Measurements from ENCODE around the gene MTHFS.
"Not testable (repeated sequence)": the region's sequence is repeated elsewhere in the genome, so short reads cannot be mapped to it uniquely, and the experiment has no call there.

Gene MTHFS

DNA sequence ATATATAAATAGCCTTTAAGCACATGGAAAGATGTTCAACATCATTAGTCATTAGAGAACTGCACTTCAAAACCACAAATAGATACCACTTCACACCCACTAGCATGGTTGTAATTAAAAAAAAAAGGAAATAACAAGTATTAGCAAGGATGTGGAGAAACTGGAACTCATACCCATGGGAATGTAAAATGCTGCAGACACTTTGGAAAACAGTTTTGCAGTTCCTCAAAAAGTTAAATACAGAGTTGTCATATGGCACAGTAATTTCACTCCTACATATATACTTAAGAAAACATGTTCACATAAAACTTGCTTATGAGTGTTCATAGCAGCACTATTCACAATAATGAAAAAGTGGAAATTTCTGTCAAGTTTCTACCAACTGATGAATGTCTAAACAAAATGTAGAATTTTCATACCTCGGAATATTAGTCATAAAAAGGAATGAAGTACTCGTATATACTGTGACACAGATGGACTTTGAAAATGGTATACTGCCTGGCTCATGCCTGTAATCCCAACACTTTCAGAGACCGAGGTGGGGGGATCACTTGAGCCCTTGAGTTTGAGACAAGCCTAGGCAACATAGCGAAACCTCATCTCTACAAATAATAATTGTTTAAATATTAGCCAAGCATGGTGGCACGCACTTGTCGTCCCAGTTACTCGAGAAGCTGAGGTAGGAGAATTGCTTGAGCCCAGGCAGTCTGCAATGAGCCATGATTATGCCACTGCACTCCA lies 46.1 kb upstream of the MTHFS start:
- Histone ChIP-seq H3K79me2 (ENCODE audit: control insufficient read depth, low read length) (no peaks in the 10 kb centered on the region), H3K4me1 (ENCODE audit: control insufficient read depth, low read length) (no peaks in the 10 kb centered on the region), H3K27ac (ENCODE audit: low read depth, low read length) (no peak overlapping the region), H3K4me2 (ENCODE audit: low read length) (no peak overlapping the region), H3F3A (ENCODE audit: control insufficient read depth, insufficient read depth) (no peaks in the 10 kb centered on the region), H4K20me1 (ENCODE audit: control insufficient read depth, insufficient read depth, low read depth, low read length) (no peaks in the 10 kb centered on the region), H3K4me3 (ENCODE audit: low read length) (no peak overlapping the region), H3K27me3 (ENCODE audit: control insufficient read depth, low read length) (peaks cover 28% of the 10 kb centered on the region), H3K9me2 (replicated peaks; ENCODE audit: control insufficient read depth, low read length) (no peaks in the 10 kb centered on the region), H3K36me3 (ENCODE audit: control insufficient read depth, low read length) (no peaks in the 10 kb centered on the region), H3K9me3 (ENCODE audit: control insufficient read depth, insufficient read depth, low read length) (no peaks in the 10 kb centered on the region)
- no peak for TF ChIP-seq EZH2phosphoT487 (IDR thresholded peaks at IDR 0.05; ENCODE audit: borderline replicate concordance, low read length)
- TF ChIP-seq, protein P1, sequence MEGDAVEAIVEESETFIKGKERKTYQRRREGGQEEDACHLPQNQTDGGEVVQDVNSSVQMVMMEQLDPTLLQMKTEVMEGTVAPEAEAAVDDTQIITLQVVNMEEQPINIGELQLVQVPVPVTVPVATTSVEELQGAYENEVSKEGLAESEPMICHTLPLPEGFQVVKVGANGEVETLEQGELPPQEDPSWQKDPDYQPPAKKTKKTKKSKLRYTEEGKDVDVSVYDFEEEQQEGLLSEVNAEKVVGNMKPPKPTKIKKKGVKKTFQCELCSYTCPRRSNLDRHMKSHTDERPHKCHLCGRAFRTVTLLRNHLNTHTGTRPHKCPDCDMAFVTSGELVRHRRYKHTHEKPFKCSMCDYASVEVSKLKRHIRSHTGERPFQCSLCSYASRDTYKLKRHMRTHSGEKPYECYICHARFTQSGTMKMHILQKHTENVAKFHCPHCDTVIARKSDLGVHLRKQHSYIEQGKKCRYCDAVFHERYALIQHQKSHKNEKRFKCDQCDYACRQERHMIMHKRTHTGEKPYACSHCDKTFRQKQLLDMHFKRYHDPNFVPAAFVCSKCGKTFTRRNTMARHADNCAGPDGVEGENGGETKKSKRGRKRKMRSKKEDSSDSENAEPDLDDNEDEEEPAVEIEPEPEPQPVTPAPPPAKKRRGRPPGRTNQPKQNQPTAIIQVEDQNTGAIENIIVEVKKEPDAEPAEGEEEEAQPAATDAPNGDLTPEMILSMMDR (IDR thresholded peaks at IDR 0.05; ENCODE audit: low read depth, low read length, poor library complexity, severe bottlenecking): no peak

DNA sequence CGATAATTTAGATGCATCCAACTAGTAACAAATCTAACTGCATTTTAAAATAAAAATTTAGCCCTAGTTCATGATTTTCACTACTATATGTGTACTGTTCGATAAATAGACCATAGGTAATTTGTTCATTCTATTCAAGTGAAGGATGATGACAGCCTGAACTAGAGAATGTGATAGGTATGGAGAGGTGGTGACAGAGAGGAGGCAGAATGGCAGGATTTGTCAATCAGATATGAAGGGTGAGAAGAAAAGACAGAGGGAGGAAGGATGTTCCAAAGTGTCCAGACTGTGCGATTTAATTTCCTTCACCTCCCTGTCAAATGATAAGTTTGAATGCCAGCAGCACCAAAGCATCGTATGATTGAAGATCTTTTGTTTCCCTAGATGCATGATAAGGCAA lies 42.6 kb upstream of the MTHFS start:
- Histone ChIP-seq H3K79me2 (ENCODE audit: control insufficient read depth, low read length) (no peaks in the 10 kb centered on the region), H3K9me3 (ENCODE audit: control insufficient read depth, insufficient read depth, low read length) (no peaks in the 10 kb centered on the region), H3F3A (ENCODE audit: control insufficient read depth, insufficient read depth) (no peaks in the 10 kb centered on the region), H3K27ac (ENCODE audit: low read depth, low read length) (no peak overlapping the region), H3K9me2 (replicated peaks; ENCODE audit: control insufficient read depth, low read length) (no peaks in the 10 kb centered on the region), H3K4me2 (ENCODE audit: low read length) (no peak overlapping the region), H3K4me1 (ENCODE audit: control insufficient read depth, low read length) (no peaks in the 10 kb centered on the region), H4K20me1 (ENCODE audit: control insufficient read depth, insufficient read depth, low read depth, low read length) (no peaks in the 10 kb centered on the region), H3K27me3 (ENCODE audit: control insufficient read depth, low read length) (peaks cover 15% of the 10 kb centered on the region), H3K4me3 (ENCODE audit: low read length) (no peak overlapping the region), H3K36me3 (ENCODE audit: control insufficient read depth, low read length) (no peaks in the 10 kb centered on the region)
- TF ChIP-seq, protein P1 (IDR thresholded peaks at IDR 0.05; ENCODE audit: low read depth, low read length, poor library complexity, severe bottlenecking): no peak
- no peak for TF ChIP-seq EZH2phosphoT487 (IDR thresholded peaks at IDR 0.05; ENCODE audit: borderline replicate concordance, low read length)

DNA sequence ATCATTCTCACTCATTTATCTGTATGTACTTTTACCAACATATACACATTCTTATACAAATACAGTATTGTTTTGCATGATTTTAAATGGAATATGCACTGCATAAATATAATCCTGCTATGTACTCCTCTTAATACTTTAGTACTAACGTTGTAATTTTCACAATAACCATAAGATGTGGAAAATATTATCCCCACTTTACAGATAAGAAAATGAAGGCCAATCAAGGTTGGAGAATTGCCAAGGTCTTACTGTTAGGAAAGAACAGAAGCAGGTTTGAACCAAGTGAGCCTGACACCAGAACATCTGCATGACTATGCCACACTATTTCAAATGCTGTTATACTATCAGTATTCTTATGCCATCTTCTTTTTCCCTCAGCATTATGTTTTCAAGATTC lies 41.3 kb upstream of the MTHFS start:
- H4K20me1 ChIP-seq (ENCODE audit: control insufficient read depth, insufficient read depth, low read depth, low read length): no peaks in the 10 kb centered on the region
- TF ChIP-seq, protein P1 (IDR thresholded peaks at IDR 0.05; ENCODE audit: low read depth, low read length, poor library complexity, severe bottlenecking): no peak
- no peak for TF ChIP-seq EZH2phosphoT487 (IDR thresholded peaks at IDR 0.05; ENCODE audit: borderline replicate concordance, low read length)
- no peaks in the 10 kb centered on the region for H3K79me2 ChIP-seq (ENCODE audit: control insufficient read depth, low read length)
- H3K4me1 ChIP-seq (ENCODE audit: control insufficient read depth, low read length): no peaks in the 10 kb centered on the region
- no peaks in the 10 kb centered on the region for H3F3A ChIP-seq (ENCODE audit: control insufficient read depth, insufficient read depth)
- no peaks in the 10 kb centered on the region for H3K36me3 ChIP-seq (ENCODE audit: control insufficient read depth, low read length)
- H3K9me3 ChIP-seq (ENCODE audit: control insufficient read depth, insufficient read depth, low read length): no peaks in the 10 kb centered on the region
- H3K9me2 ChIP-seq (replicated peaks; ENCODE audit: control insufficient read depth, low read length): no peaks in the 10 kb centered on the region
- no peak overlapping the region for H3K4me3 ChIP-seq (ENCODE audit: low read length)
- H3K27me3 ChIP-seq (ENCODE audit: control insufficient read depth, low read length): peaks cover 15% of the 10 kb centered on the region
- no peak overlapping the region for H3K4me2 ChIP-seq (ENCODE audit: low read length)
- no peak overlapping the region for H3K27ac ChIP-seq (ENCODE audit: low read depth, low read length)

DNA sequence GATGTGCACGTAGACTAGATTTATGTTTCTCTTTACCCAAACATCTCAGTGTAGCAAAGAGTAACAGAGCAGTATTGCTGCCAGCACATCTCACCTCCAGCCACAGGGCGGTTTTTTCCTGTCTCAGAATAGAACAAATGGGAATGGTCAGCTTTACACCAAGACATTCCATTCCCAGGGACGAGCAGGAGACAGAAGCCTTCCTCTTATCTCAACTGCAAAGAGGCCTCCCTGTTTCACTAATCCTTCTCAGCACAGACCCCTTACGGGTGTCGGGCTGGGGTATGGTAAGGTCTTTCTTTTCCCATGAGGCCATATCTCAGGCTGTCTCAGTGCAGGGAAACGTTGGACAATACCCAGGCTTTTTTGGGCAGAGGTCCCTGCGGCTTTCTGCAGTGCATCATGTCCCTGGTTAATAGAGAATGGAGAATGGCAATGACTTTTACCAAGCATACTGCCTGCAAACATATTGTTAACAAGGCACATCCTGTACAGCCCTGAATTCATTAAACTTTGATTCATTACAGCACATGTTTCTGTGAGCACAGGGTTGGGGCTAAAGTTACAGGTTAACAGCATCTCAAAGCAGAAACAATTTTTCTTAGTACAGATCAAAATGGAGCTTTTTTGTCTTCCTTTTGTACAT lies 38.9 kb upstream of the MTHFS start:
- H3K4me2 ChIP-seq (ENCODE audit: low read length); H3K4me1 ChIP-seq (ENCODE audit: control insufficient read depth, low read length); H3K27me3 ChIP-seq (ENCODE audit: control insufficient read depth, low read length); H3K27ac ChIP-seq (ENCODE audit: low read depth, low read length); H4K20me1 ChIP-seq (ENCODE audit: control insufficient read depth, insufficient read depth, low read depth, low read length); H3K4me3 ChIP-seq (ENCODE audit: low read length); H3F3A ChIP-seq (ENCODE audit: control insufficient read depth, insufficient read depth); H3K9me2 ChIP-seq (replicated peaks; ENCODE audit: control insufficient read depth, low read length); H3K79me2 ChIP-seq (ENCODE audit: control insufficient read depth, low read length); H3K36me3 ChIP-seq (ENCODE audit: control insufficient read depth, low read length); H3K9me3 ChIP-seq (ENCODE audit: control insufficient read depth, insufficient read depth, low read length): not testable (repeated sequence)

Data from DOHH2 (cell line).